Colonic mucosa (tissue), 4 donors: ENCODE results near the gene NCOA7. TPM values are rescaled to one million over a fixed set of nuclear protein-coding genes. Genes with fewer than 3 reads are reported as not detected.

ENCODE experiments used
- DNase-seq: peaks from one replicate; pipeline ENCODE4 v3.0.0-alpha.2; 2020
- H3K27ac ChIP-seq: fragments of 200-600 bp; one replicate; pipeline ENCODE4 v1.8.0; 2021
- H3K27me3 ChIP-seq: fragments of 200-600 bp; one replicate; pipeline ENCODE4 v1.8.0; 2021
- H3K36me3 ChIP-seq: fragments of 200-600 bp; one replicate; pipeline ENCODE4 v1.8.0; 2021
- H3K4me1 ChIP-seq: fragments of 200-600 bp; one replicate; pipeline ENCODE4 v1.8.0; 2021; ENCODE audit warnings: mild to moderate bottlenecking
- H3K4me3 ChIP-seq: fragments of 200-600 bp; one replicate; pipeline ENCODE4 v1.8.0; 2021
- H3K9ac ChIP-seq, 2 donors: one replicate each; pipeline ENCODE4 v1.7.0; 2013; ENCODE audit warnings: control low read depth in 2 of 2, low read depth in 2 of 2, low read length in 2 of 2
- H3K9me3 ChIP-seq: fragments of 200-600 bp; one replicate; pipeline ENCODE4 v1.8.0; 2021
- intact Hi-C: fragments of 100-400 bp; cut with DNase I; formaldehyde crosslinking; loops from one replicate; pipeline ENCODE4 v1.14.1; 2022
- total RNA-seq, 2 donors: library from RNA; stranded (reverse); fragmentation: NEBNext Ultra II Directional in 1 of 2; extraction: Animal tissue kit (Norgen Biotek cat#: 25700) in 1 of 2; gene quantifications; one replicate each; pipeline ENCODE4 v1.2.1, GENCODE V29; 2021
- TF ChIP-seq, protein P1 (sequence below): fragments of 200-600 bp; IDR thresholded peaks from one replicate; pipeline ENCODE4 v1.8.0; 2022; ENCODE audit warnings: antibody characterized with exemption, mild to moderate bottlenecking
- donor health status: healthy.
- donor health status: DM: no; HTN: no; CAD: no.
- donor health status: DM: no; HTN: no; CAD: no.

Gene NCOA7
- total RNA-seq, 2 donors from 2014 or later: 24.9 to 59.3 TPM

DNA sequence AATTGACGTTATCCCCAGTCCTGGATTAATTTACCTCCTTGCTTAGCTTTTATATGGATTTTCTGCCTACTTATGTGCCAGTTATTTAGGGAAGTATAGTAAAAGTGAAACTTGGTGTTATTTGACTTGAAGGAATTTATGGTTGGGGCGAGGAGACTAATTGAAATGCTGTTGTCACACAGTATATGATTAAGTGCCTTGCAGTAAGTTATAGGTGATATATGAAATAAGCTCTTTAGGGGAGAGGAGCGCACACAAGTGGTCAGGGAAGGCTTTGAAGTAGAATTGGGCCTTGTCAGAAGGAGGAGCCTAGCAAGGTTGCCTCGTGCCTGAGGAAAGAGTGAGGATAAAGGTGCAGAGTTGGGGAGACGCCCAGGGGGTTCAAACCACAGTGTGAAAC lies 20.5 kb downstream of the NCOA7 start:
- Histone ChIP-seq H3K27ac (no peak overlapping the region), H3K9me3 (no peaks in the 10 kb centered on the region), H3K36me3 (no peaks in the 10 kb centered on the region), H3K4me1 (no peaks in the 10 kb centered on the region), H3K27me3 (no peaks in the 10 kb centered on the region), H3K4me3 (no peak overlapping the region), H3K9ac (no peak overlapping the region)
- no peak for DNase-seq
- TF ChIP-seq, protein P1, sequence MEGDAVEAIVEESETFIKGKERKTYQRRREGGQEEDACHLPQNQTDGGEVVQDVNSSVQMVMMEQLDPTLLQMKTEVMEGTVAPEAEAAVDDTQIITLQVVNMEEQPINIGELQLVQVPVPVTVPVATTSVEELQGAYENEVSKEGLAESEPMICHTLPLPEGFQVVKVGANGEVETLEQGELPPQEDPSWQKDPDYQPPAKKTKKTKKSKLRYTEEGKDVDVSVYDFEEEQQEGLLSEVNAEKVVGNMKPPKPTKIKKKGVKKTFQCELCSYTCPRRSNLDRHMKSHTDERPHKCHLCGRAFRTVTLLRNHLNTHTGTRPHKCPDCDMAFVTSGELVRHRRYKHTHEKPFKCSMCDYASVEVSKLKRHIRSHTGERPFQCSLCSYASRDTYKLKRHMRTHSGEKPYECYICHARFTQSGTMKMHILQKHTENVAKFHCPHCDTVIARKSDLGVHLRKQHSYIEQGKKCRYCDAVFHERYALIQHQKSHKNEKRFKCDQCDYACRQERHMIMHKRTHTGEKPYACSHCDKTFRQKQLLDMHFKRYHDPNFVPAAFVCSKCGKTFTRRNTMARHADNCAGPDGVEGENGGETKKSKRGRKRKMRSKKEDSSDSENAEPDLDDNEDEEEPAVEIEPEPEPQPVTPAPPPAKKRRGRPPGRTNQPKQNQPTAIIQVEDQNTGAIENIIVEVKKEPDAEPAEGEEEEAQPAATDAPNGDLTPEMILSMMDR: no peak
- intact Hi-C loops: no loop called here

DNA sequence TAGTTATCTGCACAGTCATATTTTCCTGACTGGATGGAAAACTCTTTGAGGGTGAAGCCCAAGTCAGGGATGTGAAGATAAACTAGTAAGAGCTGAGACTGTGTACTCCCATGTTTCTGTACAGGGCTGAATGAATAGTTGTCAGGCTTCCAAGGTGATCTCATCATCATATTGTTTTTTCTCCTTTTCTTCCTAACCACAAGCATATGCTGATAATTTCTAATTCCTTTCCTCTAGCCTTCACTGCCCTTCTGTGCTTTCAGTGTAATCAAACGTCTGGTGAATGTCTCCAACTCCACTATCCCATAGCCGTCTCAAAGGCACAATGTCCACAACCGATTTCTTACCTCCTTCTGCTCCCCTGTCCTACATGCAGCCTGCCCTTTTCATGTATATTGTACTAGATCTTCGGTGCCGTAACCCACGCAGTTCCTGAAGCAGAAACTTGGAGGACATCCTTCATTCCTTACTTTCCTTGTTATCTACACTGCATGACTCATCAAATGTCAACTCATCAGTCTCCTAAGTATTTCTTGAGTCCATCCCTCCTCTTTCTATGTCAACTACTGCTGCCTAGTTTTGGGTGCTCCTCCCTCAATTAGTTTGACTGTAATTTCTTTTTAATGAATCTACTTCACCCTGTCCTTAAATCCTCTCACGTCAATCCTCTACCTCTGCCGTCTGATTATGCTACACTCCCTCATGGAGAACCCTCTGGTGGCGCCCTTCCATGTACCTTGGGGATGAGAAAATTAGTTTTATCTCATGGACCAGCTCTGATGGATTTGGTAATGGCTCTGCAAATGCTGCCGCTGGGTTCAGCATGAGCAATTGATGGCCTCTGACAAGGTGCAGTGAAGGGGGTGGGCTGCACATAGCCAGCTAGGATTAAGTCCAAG lies 21.9 kb downstream of the NCOA7 start:
- H3K36me3 ChIP-seq: no peaks in the 10 kb centered on the region
- TF ChIP-seq, protein P1: no peak
- no peaks in the 10 kb centered on the region for H3K27me3 ChIP-seq
- no peak for DNase-seq
- H3K9ac ChIP-seq: no peak overlapping the region
- no peaks in the 10 kb centered on the region for H3K4me1 ChIP-seq
- intact Hi-C loops: no loop called here
- no peak overlapping the region for H3K27ac ChIP-seq
- no peak overlapping the region for H3K4me3 ChIP-seq
- no peaks in the 10 kb centered on the region for H3K9me3 ChIP-seq

DNA sequence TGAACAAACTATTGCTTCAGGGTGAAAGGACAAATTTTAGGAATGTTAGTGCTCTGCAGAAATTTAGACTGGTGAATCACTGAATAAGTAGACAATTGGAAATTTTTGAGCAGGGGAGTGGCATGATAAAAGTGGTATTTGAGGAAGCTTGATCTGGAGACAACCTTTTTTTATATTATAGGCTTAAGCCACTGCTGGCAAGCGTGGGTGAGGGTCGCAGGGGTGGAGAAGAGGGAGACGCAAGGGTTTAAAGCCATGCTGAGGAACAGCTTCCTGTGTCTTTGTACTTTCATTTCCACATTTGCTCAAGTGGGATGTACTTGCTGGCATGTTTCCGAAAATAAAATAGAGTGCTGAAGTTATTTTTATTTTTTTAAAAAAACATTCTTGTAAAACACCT lies 23.7 kb downstream of the NCOA7 start:
- no peak overlapping the region for H3K4me3 ChIP-seq
- no peaks in the 10 kb centered on the region for H3K4me1 ChIP-seq
- H3K27ac ChIP-seq: no peak overlapping the region
- TF ChIP-seq, protein P1: no peak
- DNase-seq: no peak
- H3K9me3 ChIP-seq: no peaks in the 10 kb centered on the region
- intact Hi-C loops: no loop called here
- H3K27me3 ChIP-seq: no peaks in the 10 kb centered on the region
- no peak overlapping the region for H3K9ac ChIP-seq
- H3K36me3 ChIP-seq: no peaks in the 10 kb centered on the region

DNA sequence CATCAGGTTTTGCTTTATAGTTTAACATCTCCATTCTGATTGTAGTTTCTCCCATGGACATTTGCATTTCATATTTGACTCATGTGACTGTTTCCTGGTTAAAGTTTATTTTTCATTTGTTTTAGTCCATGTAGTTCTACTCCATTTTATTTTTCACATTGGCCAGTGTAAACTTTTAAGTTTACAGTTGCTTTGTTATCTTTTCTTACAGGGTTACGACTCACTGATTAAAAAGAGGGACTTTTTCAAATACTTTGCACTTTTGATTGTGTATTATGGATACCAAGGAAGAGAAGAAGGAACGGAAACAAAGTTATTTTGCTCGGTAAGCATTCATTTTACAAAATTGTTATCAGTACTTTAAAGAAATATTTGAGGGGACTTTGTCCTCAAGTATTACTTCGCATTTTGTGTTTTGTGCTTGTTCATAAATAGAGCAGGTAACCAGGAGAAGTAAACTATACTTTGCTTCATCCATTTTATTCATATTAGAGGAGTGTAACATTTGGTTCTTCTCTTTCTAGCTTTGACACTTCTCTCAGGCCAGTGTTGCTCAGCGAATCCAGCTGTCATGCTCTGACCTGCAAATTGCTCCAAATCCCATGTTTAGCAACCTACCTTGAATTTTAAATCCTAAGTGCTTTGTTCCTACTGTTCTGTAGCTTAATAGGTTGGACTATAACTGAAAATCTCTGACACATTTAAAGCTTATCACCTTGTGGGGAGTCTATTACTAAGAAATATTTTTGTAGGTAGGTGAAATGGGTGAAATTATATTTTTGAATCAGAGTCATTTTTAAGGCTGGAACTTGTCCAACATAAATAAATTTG lies 24.5 kb downstream of the NCOA7 start:
- H3K36me3 ChIP-seq: no peaks in the 10 kb centered on the region
- no peaks in the 10 kb centered on the region for H3K9me3 ChIP-seq
- DNase-seq: no peak
- H3K27me3 ChIP-seq: no peaks in the 10 kb centered on the region
- H3K9ac ChIP-seq: no peak overlapping the region
- TF ChIP-seq, protein P1: no peak
- no peak overlapping the region for H3K27ac ChIP-seq
- H3K4me1 ChIP-seq: no peaks in the 10 kb centered on the region
- intact Hi-C loops: no loop called here
- H3K4me3 ChIP-seq: no peak overlapping the region

DNA sequence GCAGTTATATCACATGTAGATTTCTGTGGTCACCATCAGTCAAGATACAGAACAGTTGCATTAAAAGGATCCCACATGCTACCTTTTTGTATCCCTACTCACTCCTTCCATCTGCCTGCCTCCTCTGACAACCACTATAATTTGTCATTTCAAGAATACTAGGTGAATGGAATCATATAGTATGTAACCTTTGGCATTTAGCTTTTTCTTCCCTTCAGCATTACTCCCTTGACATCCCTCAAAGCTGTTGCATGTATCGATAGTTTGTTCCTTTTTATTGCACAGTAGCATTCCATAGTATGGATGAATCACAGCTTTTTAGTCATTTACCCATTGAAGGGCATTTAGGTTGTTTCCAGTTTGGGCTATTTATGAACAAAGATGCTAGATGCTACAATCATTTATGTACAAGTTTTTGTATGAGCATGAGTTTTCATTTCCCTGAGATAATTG lies 26.1 kb downstream of the NCOA7 start:
- intact Hi-C loops: no loop called here
- DNase-seq: no peak
- H3K4me1 ChIP-seq: no peaks in the 10 kb centered on the region
- H3K4me3 ChIP-seq: no peak overlapping the region
- no peak overlapping the region for H3K27ac ChIP-seq
- H3K36me3 ChIP-seq: no peaks in the 10 kb centered on the region
- no peaks in the 10 kb centered on the region for H3K27me3 ChIP-seq
- no peaks in the 10 kb centered on the region for H3K9me3 ChIP-seq
- TF ChIP-seq, protein P1: no peak
- H3K9ac ChIP-seq: no peak overlapping the region
